Measurements from ENCODE around the gene SIN3A.
"Not testable (repeated sequence)": the region's sequence is repeated elsewhere in the genome, so short reads cannot be mapped to it uniquely, and the experiment has no call there.

The SIN3A gene

DNA sequence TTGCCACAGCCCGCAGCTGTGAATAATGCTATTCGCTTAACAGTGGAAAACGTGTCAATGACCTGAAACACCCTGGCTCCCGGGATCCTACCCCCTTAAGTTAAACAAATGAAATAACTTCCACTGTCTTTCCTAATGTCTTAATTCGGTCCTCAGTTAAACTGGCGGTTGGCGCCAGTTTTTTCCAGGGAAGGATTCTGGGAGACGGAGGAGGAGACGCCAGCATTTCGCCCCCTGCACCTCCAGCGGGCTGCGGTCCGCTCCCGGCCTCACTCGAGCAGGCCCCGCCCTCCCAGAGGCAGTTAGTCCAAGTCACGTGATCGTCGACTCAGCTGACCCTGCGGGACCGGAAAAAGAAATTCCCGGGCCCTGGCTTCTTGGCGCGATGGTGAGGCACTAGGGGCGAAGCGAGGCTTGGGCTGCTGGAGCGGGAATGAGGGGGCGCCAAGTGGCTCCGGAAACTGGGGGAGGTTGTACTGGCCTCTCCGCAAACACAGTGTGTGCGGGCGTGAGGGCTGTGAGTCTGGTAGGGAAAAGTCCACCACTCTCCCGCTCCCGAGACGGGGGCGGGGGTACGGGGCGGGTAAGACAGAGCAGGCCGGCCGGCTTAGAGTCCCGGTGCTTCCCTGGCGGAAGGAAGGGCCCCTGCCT, 115.7 kb downstream of the SIN3A start, which contains the start of gene COMMD4:
COMMD4 (plus strand) TSS at position 359 of the 651 bp plus-strand sequence; CDS start at position 386, 27 bp downstream.
- DNase-seq (ENCODE audit: low read depth in 2 of 2): peak; percentile 33 to 42

DNA sequence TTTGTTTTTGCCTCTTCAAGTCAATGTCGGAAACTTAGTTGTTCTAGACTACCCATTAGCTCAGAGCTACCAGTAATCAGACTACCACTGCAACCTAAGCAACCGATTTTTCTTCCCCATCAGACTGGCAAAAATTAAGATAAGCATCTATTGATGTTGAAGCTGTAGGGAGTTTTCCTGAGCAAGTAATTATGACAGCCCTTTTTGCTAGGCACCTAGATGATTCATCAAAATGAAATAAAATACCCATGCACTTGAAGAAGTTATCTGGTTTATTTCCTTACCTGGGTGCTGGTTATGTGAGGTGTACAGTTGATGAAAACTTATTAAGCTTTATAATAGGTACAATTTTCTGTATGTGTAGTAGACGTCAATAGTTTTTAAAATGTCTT, 116.2 kb downstream of the SIN3A start:
- no peak for DNase-seq (ENCODE audit: low read depth in 2 of 2)

DNA sequence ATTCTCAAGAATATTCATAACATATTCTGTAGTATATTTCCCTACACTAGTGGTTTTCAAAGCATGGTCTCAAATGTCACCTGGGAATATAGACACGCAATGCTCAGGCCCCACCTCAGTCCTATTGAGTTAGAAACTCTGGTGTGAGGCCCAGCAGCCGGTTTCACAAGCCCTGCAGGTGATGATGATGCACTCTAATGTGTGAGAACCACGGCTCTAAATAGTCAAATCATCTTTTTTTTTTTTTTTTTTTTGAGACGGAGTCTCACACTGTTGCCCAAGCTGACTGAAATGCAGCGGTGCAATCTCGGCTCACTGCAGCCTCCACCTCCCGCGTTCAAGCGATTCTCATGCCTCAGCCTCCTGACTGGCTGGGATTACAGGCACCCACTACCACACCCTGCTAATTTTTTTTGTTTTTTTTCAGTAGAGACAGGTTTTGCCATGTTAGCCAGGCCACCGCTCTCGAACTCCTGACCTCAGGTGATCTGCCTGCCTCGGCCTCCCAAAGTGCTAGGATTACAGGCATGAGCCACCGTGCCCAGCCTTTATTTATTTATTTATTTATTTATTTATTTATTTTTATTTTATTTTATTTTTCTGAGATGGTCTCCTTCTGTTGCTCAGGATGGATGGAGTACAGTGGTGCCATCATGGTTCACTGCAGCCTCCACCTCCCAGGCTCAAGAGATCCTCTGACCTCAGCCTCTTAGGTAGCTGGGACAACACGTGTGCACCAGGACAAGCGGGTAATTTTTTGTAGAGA, 117.7 kb downstream of the SIN3A start:
- not testable (repeated sequence) for DNase-seq (ENCODE audit: low read depth in 2 of 2)

DNA sequence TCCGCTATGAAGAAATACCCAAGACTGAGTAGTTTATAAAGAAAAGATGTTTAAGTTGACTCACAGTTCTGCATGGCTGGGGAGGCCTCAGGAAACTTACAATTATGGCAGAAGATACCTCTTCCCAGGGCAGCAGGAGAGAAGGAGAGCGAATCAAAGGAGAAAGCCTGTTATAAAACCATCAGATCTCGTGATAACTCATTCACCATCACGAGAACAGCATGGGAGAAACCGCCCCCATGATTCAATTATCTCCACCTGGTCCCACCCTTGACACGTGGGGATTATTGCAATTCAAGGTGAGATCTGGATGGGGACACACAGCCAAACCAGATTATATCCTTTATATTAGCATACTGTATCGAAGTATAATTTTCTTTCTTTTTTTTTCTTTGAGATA, 119.4 kb downstream of the SIN3A start:
- DNase-seq (ENCODE audit: low read depth in 2 of 2): not testable (repeated sequence)

DNA sequence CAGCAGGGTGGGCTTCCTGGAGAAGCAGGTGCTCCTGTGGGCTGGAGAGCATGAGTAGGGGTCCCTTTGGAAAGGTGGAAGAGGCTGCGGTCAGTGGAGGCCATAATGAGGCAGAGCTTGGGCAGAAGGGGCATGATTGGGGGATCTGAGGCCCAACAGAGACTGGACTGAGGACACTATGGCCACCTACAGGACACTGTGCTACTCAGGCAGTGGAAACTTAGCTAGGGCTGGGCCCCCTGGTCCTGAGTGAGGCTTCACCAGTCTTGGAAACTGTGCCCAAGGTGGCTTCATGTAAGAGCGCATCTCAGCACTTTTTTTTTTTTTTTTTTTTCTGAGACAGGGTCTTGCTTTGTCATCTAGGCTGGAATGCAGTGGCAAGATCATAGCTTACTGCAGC, 121.9 kb downstream of the SIN3A start:
- no peak for DNase-seq (ENCODE audit: low read depth in 2 of 2)

DNA sequence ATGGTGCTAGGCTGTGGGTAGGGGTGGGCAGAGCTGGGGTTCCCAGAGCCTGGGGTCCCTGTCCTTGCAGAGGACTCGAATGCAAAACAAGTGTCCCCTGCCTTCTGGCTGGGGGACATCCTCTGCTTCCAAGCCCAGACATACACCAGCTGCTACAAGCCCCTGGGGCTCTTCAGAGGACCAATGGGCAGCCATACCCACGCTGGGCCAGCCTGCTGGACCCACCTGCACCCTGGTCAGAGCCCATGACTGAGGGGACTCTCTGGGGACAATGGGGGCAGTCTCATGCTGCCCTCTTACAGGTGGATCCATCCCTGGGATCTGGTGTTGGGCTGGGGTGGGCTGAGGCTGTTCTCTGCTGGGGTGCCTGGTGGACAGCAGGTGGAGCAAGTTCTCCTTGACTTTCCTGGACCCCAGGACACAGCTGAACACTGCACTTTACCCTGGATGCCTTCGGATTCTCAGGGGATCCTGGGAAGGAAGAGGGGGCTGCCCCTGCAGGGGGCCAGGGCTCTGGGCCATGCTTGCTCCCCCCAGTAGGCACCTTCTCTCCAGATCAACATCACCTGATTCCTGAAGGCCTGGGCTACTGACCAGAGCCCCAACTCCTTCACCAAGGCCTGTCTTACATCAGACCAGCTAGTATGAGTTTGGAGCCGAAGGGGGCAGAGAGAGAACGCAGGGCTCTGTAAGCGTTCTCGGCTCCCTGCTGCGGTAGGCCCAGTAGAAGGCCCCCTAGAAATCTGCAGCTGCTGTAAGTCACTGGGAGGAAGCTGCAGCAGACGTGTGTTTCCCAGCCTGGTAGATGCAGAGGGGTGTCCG, 122.8 kb downstream of the SIN3A start:
- DNase-seq (ENCODE audit: low read depth in 2 of 2): no peak

DNA sequence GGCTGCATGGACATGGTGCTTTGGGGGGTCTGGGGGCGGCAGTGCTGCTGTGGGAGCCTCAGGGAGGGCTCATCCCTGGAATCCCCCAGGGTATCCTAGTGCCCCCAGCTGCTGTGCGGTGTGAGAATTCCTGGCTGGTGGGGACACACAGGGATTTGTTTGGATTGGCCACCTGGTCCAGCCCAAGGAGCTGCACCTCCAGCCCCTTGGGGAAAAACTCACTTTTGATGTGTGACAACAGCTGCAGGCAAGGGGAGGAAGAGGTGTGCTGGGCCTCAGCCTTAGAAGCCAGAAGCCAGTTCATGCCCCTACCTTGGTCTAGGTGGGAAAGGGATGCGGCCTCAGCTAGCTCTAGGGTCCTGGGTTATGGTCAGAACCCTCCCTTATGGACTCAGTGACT, 124.0 kb downstream of the SIN3A start:
- DNase-seq (ENCODE audit: low read depth in 2 of 2): no peak

DNA sequence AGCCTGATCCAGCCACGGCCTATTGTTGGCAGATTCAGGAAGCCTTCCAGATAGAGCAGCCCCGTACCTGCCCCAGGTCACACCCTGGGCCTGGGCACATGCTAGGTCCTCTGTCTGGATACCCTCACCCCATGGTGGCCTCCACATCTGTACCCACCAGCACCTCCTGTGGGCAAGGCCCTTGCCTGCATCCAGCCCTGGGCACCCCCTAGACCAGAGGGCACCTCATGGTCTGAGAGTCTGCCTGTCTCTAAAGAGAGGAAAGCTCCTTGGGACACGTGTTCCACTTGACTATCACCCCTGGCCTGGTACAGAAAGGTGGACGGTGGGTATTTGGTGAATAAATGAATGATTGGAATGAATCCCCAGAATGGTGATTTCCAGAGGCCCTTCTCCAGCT, 124.5 kb downstream of the SIN3A start:
- no peak for DNase-seq (ENCODE audit: low read depth in 2 of 2)

DNA sequence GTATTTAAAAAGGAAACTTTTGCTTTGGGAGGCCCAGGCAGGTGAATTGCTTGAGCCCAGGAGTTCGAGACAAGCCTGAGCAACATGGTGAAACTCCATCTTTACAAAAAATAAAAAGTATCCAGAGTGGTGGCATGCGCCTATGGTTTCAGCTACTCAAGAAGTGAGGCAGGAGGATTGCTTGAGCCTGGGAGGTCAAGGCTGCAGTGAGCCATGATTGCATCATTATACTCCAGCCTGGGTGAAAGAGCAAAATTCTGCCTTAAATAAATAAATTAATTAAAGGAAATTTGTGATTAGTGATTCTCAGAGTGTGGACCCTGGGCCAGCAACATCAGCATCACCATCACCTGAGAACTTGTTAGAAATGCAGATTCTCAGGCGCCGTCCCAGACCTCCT, 125.6 kb downstream of the SIN3A start:
- no peak for DNase-seq (ENCODE audit: low read depth in 2 of 2)

DNA sequence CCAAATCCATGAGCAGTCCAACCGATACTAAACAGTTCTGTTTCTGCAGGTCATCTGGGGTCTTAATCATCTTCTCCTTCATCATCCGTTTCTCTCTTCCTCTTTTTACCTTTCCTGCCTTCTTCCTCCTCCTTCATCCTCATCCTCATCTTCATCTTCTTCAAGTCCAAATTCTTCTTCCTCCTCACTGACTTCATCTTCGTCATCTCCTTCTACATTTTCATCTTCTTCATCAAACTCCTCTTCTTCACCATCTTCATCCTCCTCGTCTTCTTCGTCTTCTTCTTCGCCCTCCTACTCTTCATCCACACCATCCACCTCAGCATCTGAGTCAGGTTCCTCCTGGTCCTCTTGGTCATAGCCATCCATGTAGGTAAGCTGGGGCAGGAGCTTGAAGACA, 129.8 kb downstream of the SIN3A start:
- no peak for DNase-seq (ENCODE audit: low read depth in 2 of 2)
